Stimulated activated CD4-positive, alpha-beta T cell treated with anti-CD3 and anti-CD28 coated beads, Interleukin-2, amount 100 ng/mL, for 24 hours (primary cell): Measurements from ENCODE around the gene GRAMD4.

Experiments
- DNase-seq, 2 donors: peaks; one replicate each; pipeline ENCODE4 v3.0.0-alpha.2; 2020

GRAMD4 gene

GRCh38 chr22:46674906-46675305 lies 54.7 kb downstream of the GRAMD4 start:
- DNase-seq = peak; percentile 38 to 40

- no peak for DNase-seq
Measured at GRCh38 chr22:46675479-46675878, 55.3 kb downstream of the GRAMD4 start.

- DNase-seq = no peak
Measured at GRCh38 chr22:46675938-46676337, 55.8 kb downstream of the GRAMD4 start.

GRCh38 chr22:46676479-46676878 lies 56.3 kb downstream of the GRAMD4 start:
- no peak for DNase-seq

- DNase-seq = no peak
Measured at GRCh38 chr22:46676881-46677280, 56.7 kb downstream of the GRAMD4 start.

- no peak for DNase-seq
Measured at GRCh38 chr22:46677323-46678002, 57.3 kb downstream of the GRAMD4 start.

- no peak for DNase-seq
Measured at GRCh38 chr22:46678003-46678657, 57.9 kb downstream of the GRAMD4 start.

- no peak for DNase-seq
Measured at GRCh38 chr22:46678785-46679700, 58.9 kb downstream of the GRAMD4 start.

- DNase-seq = no peak
Measured at GRCh38 chr22:46679706-46680269, 59.6 kb downstream of the GRAMD4 start.

GRCh38 chr22:46681010-46681409 lies 60.8 kb downstream of the GRAMD4 start:
- DNase-seq = no peak

GRCh38 chr22:46682011-46682731 lies 62.0 kb downstream of the GRAMD4 start:
- DNase-seq = no peak

- no peak for DNase-seq
Measured at GRCh38 chr22:46684706-46685105, 64.5 kb downstream of the GRAMD4 start.

- no peak for DNase-seq
Measured at GRCh38 chr22:46686221-46687047, 66.2 kb downstream of the GRAMD4 start.

GRCh38 chr22:46687048-46687444 lies 66.9 kb downstream of the GRAMD4 start:
- no peak for DNase-seq

GRCh38 chr22:46687460-46687859 lies 67.3 kb downstream of the GRAMD4 start:
- DNase-seq = no peak

GRCh38 chr22:46688949-46689348 lies 68.8 kb downstream of the GRAMD4 start:
- DNase-seq = no peak

GRCh38 chr22:46690146-46690545 lies 70.0 kb downstream of the GRAMD4 start:
- DNase-seq = no peak

GRCh38 chr22:46691571-46691970 lies 71.4 kb downstream of the GRAMD4 start:
- DNase-seq = no peak

GRCh38 chr22:46693634-46694415 lies 73.6 kb downstream of the GRAMD4 start:
- no peak for DNase-seq

GRCh38 chr22:46694416-46695170 lies 74.4 kb downstream of the GRAMD4 start:
- DNase-seq = no peak
